ENCODE data around the gene SPATA2. TPM values are rescaled to one million over a fixed set of nuclear protein-coding genes. Genes with fewer than 3 reads are reported as not detected.

Gene SPATA2
- total and polyA plus RNA-seq, 2 of the 13 experiments (the other 11 are each of a cell fraction or from before 2014, with no cell fraction given): 3.2 to 8.7 TPM

DNA sequence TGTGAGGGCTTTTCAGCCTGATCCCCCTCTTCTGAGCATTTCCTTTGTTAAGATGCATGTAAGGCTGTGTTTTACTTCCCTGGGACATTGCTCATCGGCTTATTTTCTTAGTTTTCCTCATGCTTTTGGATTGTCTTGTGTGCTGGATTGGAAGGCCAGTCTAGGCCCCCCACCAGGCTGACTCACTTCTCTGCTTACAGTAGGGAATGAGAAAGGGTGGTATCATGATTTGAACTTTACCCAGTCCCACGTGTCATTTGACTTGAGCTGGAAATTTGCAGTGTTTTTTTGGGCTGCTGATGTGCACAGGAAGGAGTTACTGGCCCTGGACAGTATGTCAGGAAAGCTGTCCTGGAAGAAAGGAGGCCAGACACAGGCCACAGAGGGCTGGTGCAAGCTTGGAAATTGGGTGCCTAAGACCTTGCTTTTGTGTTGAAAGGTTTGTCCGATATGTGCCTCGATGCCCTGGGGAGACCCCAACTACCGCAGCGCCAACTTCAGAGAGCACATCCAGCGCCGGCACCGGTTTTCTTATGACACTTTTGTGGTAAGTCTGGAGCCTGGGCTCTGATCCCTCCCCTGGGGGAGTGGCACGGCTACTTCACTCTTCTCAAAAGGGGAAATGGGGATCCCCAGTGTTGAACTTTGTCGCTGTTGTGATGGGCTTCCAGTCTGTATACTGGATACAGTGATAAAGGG, 33.6 kb upstream of the SPATA2 start (continued):
- TF ChIP-seq CBX2 (IDR thresholded peaks at IDR 0.05; ENCODE audit: low read depth, low read length) (no peak), CBX2 (CRISPR knock-in tag; IDR thresholded peaks at IDR 0.05; ENCODE audit: low read depth) (no peak), SOX13 (IDR thresholded peaks at IDR 0.05) (no peak), SOX13 (CRISPR knock-in tag; conservative IDR thresholded peaks at IDR 0.05 in 1 of 2, IDR thresholded peaks at IDR 0.05 in 1 of 2) (peak in 1 of 2 experiments; percentile 7; a peak in 1 of 4 replicates), IRF2 (CRISPR knock-in tag; IDR thresholded peaks at IDR 0.05) (no peak), ZNF761 (CRISPR knock-in tag; conservative IDR thresholded peaks at IDR 0.05) (no peak), PCBP2 (optimal IDR thresholded peaks at IDR 0.05; ENCODE audit: low read depth, low read length, poor library complexity, severe bottlenecking) (no peak), CBX1 (IDR thresholded peaks at IDR 0.05; ENCODE audit: low read depth) (no peak), REXO4 (CRISPR knock-in tag; IDR thresholded peaks at IDR 0.05; ENCODE audit: borderline replicate concordance) (no peak), ZNF552 (CRISPR knock-in tag; IDR thresholded peaks at IDR 0.05; ENCODE audit: borderline replicate concordance) (no peak), ZC3H4 (CRISPR knock-in tag; IDR thresholded peaks at IDR 0.05; ENCODE audit: borderline replicate concordance) (no peak), KLF13 (CRISPR knock-in tag; IDR thresholded peaks at IDR 0.05) (no peak), TOE1 (CRISPR knock-in tag; IDR thresholded peaks at IDR 0.05) (no peak), ARID2 (CRISPR knock-in tag; IDR thresholded peaks at IDR 0.05; ENCODE audit: borderline replicate concordance) (no peak), ZNF83 (CRISPR knock-in tag; IDR thresholded peaks at IDR 0.05; ENCODE audit: borderline replicate concordance) (no peak), ZNF260 (CRISPR knock-in tag; IDR thresholded peaks at IDR 0.05; ENCODE audit: borderline replicate concordance, low read depth) (no peak), ZNF431 (CRISPR knock-in tag; IDR thresholded peaks at IDR 0.05; ENCODE audit: borderline replicate concordance, low read depth) (no peak), JUND (CRISPR knock-in tag; IDR thresholded peaks at IDR 0.05) (no peak), MTF2 (CRISPR knock-in tag; IDR thresholded peaks at IDR 0.05; ENCODE audit: borderline replicate concordance) (no peak), YEATS4 (CRISPR knock-in tag; IDR thresholded peaks at IDR 0.05; ENCODE audit: borderline replicate concordance) (no peak), MATR3 (CRISPR knock-in tag; IDR thresholded peaks at IDR 0.05) (no peak)
- TF ChIP-seq, protein P1, sequence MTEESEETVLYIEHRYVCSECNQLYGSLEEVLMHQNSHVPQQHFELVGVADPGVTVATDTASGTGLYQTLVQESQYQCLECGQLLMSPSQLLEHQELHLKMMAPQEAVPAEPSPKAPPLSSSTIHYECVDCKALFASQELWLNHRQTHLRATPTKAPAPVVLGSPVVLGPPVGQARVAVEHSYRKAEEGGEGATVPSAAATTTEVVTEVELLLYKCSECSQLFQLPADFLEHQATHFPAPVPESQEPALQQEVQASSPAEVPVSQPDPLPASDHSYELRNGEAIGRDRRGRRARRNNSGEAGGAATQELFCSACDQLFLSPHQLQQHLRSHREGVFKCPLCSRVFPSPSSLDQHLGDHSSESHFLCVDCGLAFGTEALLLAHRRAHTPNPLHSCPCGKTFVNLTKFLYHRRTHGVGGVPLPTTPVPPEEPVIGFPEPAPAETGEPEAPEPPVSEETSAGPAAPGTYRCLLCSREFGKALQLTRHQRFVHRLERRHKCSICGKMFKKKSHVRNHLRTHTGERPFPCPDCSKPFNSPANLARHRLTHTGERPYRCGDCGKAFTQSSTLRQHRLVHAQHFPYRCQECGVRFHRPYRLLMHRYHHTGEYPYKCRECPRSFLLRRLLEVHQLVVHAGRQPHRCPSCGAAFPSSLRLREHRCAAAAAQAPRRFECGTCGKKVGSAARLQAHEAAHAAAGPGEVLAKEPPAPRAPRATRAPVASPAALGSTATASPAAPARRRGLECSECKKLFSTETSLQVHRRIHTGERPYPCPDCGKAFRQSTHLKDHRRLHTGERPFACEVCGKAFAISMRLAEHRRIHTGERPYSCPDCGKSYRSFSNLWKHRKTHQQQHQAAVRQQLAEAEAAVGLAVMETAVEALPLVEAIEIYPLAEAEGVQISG (CRISPR knock-in tag; IDR thresholded peaks at IDR 0.05): no peak
- TF ChIP-seq, protein P2, sequence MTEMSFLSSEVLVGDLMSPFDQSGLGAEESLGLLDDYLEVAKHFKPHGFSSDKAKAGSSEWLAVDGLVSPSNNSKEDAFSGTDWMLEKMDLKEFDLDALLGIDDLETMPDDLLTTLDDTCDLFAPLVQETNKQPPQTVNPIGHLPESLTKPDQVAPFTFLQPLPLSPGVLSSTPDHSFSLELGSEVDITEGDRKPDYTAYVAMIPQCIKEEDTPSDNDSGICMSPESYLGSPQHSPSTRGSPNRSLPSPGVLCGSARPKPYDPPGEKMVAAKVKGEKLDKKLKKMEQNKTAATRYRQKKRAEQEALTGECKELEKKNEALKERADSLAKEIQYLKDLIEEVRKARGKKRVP (CRISPR knock-in tag; IDR thresholded peaks at IDR 0.05): no peak
- TF ChIP-seq, protein P3, sequence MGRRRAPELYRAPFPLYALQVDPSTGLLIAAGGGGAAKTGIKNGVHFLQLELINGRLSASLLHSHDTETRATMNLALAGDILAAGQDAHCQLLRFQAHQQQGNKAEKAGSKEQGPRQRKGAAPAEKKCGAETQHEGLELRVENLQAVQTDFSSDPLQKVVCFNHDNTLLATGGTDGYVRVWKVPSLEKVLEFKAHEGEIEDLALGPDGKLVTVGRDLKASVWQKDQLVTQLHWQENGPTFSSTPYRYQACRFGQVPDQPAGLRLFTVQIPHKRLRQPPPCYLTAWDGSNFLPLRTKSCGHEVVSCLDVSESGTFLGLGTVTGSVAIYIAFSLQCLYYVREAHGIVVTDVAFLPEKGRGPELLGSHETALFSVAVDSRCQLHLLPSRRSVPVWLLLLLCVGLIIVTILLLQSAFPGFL (CRISPR knock-in tag; IDR thresholded peaks at IDR 0.05): no peak
- TF ChIP-seq, protein P4, sequence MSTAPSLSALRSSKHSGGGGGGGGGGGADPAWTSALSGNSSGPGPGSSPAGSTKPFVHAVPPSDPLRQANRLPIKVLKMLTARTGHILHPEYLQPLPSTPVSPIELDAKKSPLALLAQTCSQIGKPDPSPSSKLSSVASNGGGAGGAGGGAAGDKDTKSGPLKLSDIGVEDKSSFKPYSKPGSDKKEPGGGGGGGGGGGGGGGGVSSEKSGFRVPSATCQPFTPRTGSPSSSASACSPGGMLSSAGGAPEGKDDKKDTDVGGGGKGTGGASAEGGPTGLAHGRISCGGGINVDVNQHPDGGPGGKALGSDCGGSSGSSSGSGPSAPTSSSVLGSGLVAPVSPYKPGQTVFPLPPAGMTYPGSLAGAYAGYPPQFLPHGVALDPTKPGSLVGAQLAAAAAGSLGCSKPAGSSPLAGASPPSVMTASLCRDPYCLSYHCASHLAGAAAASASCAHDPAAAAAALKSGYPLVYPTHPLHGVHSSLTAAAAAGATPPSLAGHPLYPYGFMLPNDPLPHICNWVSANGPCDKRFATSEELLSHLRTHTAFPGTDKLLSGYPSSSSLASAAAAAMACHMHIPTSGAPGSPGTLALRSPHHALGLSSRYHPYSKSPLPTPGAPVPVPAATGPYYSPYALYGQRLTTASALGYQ (CRISPR knock-in tag; IDR thresholded peaks at IDR 0.05): no peak

All from HepG2 (cell line).